Astrocyte of the hippocampus (primary cell): ENCODE results near the gene FOXD4L5.
"Not testable (repeated sequence)": the region's sequence is repeated elsewhere in the genome, so short reads cannot be mapped to it uniquely, and the experiment has no call there.

Experiments
- DNase-seq: peaks from one replicate; pipeline ENCODE4 v3.0.0; 2011; ENCODE audit warnings: low read depth, low spot score

FOXD4L5 gene

GRCh38 chr9:65285109-65285508 is at the start of gene FOXD4L5:
Gene FOXD4L5 (minus strand): TSS chr9:65285209. CDS start chr9:65284377, 832 bp downstream.
- DNase-seq, result not testable (repeated sequence)

DNA sequence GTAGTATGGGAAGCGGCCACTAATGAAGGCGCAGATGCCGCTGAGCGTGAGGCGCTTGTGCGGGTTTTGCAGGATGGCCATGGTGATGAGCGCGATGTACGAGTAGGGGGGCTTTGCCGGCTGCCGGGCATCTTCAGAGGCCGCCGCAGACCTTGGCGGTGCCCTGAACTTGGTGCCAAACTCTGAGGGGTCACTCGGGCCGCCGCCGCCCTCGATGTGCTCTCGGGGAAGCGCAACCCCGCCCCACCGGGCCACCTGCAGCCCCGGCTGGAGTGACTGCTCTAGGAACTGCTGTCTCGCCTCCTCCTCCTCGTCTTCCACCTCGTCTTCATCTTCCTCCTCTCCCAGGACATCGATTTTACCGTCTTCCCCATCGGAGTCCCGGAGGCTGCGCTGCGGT is 1.1 kb downstream of the FOXD4L5 start:
- not testable (repeated sequence) for DNase-seq

GRCh38 chr9:65282976-65283375 is 2.0 kb downstream of the FOXD4L5 start:
- DNase-seq, result not testable (repeated sequence)
